IPS-18c (cell line): ENCODE measurements around the gene NFKB2.

Experiments
- H3K4me3 ChIP-seq: 2 replicates; pipeline ENCODE4 v1.7.0; 2013; ENCODE audit warnings: low read depth, mild to moderate bottlenecking, low read length, moderate library complexity; ENCODE audit not compliant: insufficient read depth
- H3K9me3 ChIP-seq: one replicate; pipeline ENCODE4 v1.6.1; 2013; ENCODE audit warnings: mild to moderate bottlenecking, low read length, moderate library complexity; ENCODE audit not compliant: control insufficient read depth, insufficient read depth

NFKB2 gene

GRCh38 chr10:102395400-102396316, at the start of gene NFKB2:
Gene NFKB2 (plus strand): TSS chr10:102395705. CDS start chr10:102395960, 255 bp downstream.
- peak within 1 kb of the TSS; percentile 75 for H3K4me3 ChIP-seq

GRCh38 chr10:102347236-102347828, 48.2 kb upstream of the NFKB2 start:
- Histone ChIP-seq H3K4me3 (no peak overlapping the region), H3K9me3 (no peaks in the 10 kb centered on the region)

More at GRCh38 chr10:102395400-102396316, at the start of gene NFKB2:
- H3K9me3 ChIP-seq: peaks cover 2% of the 10 kb centered on the region

- no peak overlapping the region for H3K4me3 ChIP-seq
- no peaks in the 10 kb centered on the region for H3K9me3 ChIP-seq
Observed at GRCh38 chr10:102352066-102352715, 43.3 kb upstream of the NFKB2 start.

- H3K4me3 ChIP-seq: no peak overlapping the region
- no peaks in the 10 kb centered on the region for H3K9me3 ChIP-seq
Observed at GRCh38 chr10:102354451-102354850, 41.1 kb upstream of the NFKB2 start.

- H3K4me3 ChIP-seq: no peak overlapping the region
- no peaks in the 10 kb centered on the region for H3K9me3 ChIP-seq
Observed at GRCh38 chr10:102358712-102359382, 36.7 kb upstream of the NFKB2 start.

GRCh38 chr10:102367441-102367840, 28.1 kb upstream of the NFKB2 start:
- no peak overlapping the region for H3K4me3 ChIP-seq
- H3K9me3 ChIP-seq: peaks cover 3% of the 10 kb centered on the region

- H3K9me3 ChIP-seq: peaks cover 3% of the 10 kb centered on the region
- H3K4me3 ChIP-seq: no peak overlapping the region
Observed at GRCh38 chr10:102368077-102368476, 27.4 kb upstream of the NFKB2 start.

- Histone ChIP-seq H3K4me3 (no peak overlapping the region), H3K9me3 (peaks cover 3% of the 10 kb centered on the region)
Observed at GRCh38 chr10:102371295-102371694, 24.2 kb upstream of the NFKB2 start.

- Histone ChIP-seq H3K4me3 (no peak overlapping the region), H3K9me3 (peaks cover under 1% of the 10 kb centered on the region)
Observed at GRCh38 chr10:102375250-102375649, 20.3 kb upstream of the NFKB2 start.

- H3K9me3 ChIP-seq: no peaks in the 10 kb centered on the region
Observed at GRCh38 chr10:102375867-102376266, 19.6 kb upstream of the NFKB2 start.

GRCh38 chr10:102376901-102377300, 18.6 kb upstream of the NFKB2 start:
- no peak overlapping the region for H3K4me3 ChIP-seq
- H3K9me3 ChIP-seq: no peaks in the 10 kb centered on the region

More at GRCh38 chr10:102375867-102376266, 19.6 kb upstream of the NFKB2 start:
- no peak overlapping the region for H3K4me3 ChIP-seq

- no peaks in the 10 kb centered on the region for H3K9me3 ChIP-seq
Observed at GRCh38 chr10:102379383-102379782, 16.1 kb upstream of the NFKB2 start.

GRCh38 chr10:102381983-102382382, 13.5 kb upstream of the NFKB2 start:
- no peak overlapping the region for H3K4me3 ChIP-seq
- no peaks in the 10 kb centered on the region for H3K9me3 ChIP-seq

More at GRCh38 chr10:102379383-102379782, 16.1 kb upstream of the NFKB2 start:
- H3K4me3 ChIP-seq: no peak overlapping the region

GRCh38 chr10:102382871-102383270, 12.6 kb upstream of the NFKB2 start:
- no peak overlapping the region for H3K4me3 ChIP-seq
- no peaks in the 10 kb centered on the region for H3K9me3 ChIP-seq

- Histone ChIP-seq H3K4me3 (no peak overlapping the region), H3K9me3 (no peaks in the 10 kb centered on the region)
Observed at GRCh38 chr10:102384053-102384452, 11.5 kb upstream of the NFKB2 start.

GRCh38 chr10:102384606-102385429, 10.7 kb upstream of the NFKB2 start:
- no peak overlapping the region for H3K4me3 ChIP-seq
- no peaks in the 10 kb centered on the region for H3K9me3 ChIP-seq
